GM23248 (cell line): Measurements from ENCODE around the gene PROM2.

Experiments used
- EZH2 ChIP-seq: fragments of 200-600 bp; sonication (generic); IDR thresholded peaks from 2 replicates; pipeline ENCODE4 v1.6.1; 2018; ENCODE audit warnings: antibody characterized with exemption, mild to moderate bottlenecking; ENCODE audit not compliant: insufficient read depth, poor library complexity, severe bottlenecking
- EZH2phosphoT487 ChIP-seq: fragments of 200-600 bp; sonication (generic); IDR thresholded peaks from 2 replicates; pipeline ENCODE4 v1.6.1; 2018; ENCODE audit warnings: antibody characterized with exemption, moderate library complexity, mild to moderate bottlenecking, low read depth; ENCODE audit not compliant: insufficient read depth

DNA sequence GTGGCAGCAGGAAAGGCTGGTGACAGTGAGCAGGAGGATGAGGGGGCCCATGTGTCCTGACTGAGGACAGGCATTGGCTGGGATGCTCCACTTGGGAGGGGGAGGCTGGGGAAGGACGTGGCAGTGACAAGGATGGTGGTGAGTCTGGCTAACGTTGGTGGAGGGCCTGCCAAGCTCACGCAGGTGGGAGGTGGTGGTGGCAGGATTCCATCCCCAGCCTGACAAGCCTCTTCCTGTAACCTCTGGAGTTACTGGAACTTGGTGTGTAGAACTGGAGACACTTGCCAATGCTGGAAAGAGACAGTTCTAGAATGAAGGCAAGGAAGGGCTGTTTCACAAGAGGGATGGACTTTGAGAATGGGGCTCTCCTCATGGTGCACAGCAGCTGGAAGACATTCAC lies 8.2 kb downstream of the PROM2 start:
- TF ChIP-seq EZH2phosphoT487 (no peak), EZH2 (no peak)
